Measurements from ENCODE around the gene SERPINB13. TPM values are rescaled to one million over a fixed set of nuclear protein-coding genes. Genes with fewer than 3 reads are reported as not detected.

The SERPINB13 gene
- polyA plus RNA-seq, 1 donor from 2014 or later, result not detected

GRCh38 chr18:63564561-63564960 is 22.6 kb upstream of the SERPINB13 start:
- Histone ChIP-seq H3K9me2 (ENCODE audit: insufficient read depth, low read length) (no peaks in the 10 kb centered on the region), H3K4me2 (ENCODE audit: low read length) (no peak overlapping the region), H3K36me3 (ENCODE audit: insufficient read depth, low read length) (no peaks in the 10 kb centered on the region), H3K27me3 (ENCODE audit: insufficient read depth, low read depth, low read length) (no peaks in the 10 kb centered on the region), H3K27ac (ENCODE audit: low read length) (no peak overlapping the region), H3K9me3 (ENCODE audit: low read length) (no peaks in the 10 kb centered on the region), H4K20me1 (ENCODE audit: insufficient read depth) (no peaks in the 10 kb centered on the region), H3K4me3 (ENCODE audit: low read length) (no peak overlapping the region), H3F3A (ENCODE audit: insufficient read depth, low read length, poor library complexity, severe bottlenecking) (no peaks in the 10 kb centered on the region), H2AFZ (ENCODE audit: low read depth, low read length) (no peak overlapping the region), H3K9ac (ENCODE audit: low read length) (no peak overlapping the region), H3K79me2 (replicated peaks; ENCODE audit: insufficient read depth, low read length) (no peaks in the 10 kb centered on the region)
- TF ChIP-seq EZH2 (IDR thresholded peaks at IDR 0.05; ENCODE audit: borderline replicate concordance, insufficient read depth, low read length, poor library complexity, severe bottlenecking) (no peak), RAD21 (conservative IDR thresholded peaks at IDR 0.05) (no peak), REST (IDR thresholded peaks at IDR 0.05; ENCODE audit: borderline replicate concordance) (no peak), CTCF (IDR thresholded peaks at IDR 0.05; ENCODE audit: poor library complexity, severe bottlenecking) (no peak), MXI1 (conservative IDR thresholded peaks at IDR 0.05; ENCODE audit: poor library complexity, severe bottlenecking) (no peak), EP300 (conservative IDR thresholded peaks at IDR 0.05; ENCODE audit: poor library complexity, severe bottlenecking) (no peak), TAF1 (IDR thresholded peaks at IDR 0.05; ENCODE audit: low read depth) (no peak), SMC3 (conservative IDR thresholded peaks at IDR 0.05; ENCODE audit: poor library complexity) (no peak), POLR2AphosphoS5 (IDR thresholded peaks at IDR 0.05) (no peak)

- H3K9ac ChIP-seq (ENCODE audit: low read length), result no peak overlapping the region
- H3K27ac ChIP-seq (ENCODE audit: low read length), result no peak overlapping the region
- no peaks in the 10 kb centered on the region for H3K9me3 ChIP-seq (ENCODE audit: low read length)
- H3K36me3 ChIP-seq (ENCODE audit: insufficient read depth, low read length), result no peaks in the 10 kb centered on the region
- H2AFZ ChIP-seq (ENCODE audit: low read depth, low read length), result no peak overlapping the region
- no peaks in the 10 kb centered on the region for H3K9me2 ChIP-seq (ENCODE audit: insufficient read depth, low read length)
- no peaks in the 10 kb centered on the region for H4K20me1 ChIP-seq (ENCODE audit: insufficient read depth)
- no peaks in the 10 kb centered on the region for H3F3A ChIP-seq (ENCODE audit: insufficient read depth, low read length, poor library complexity, severe bottlenecking)
- no peaks in the 10 kb centered on the region for H3K27me3 ChIP-seq (ENCODE audit: insufficient read depth, low read depth, low read length)
- H3K79me2 ChIP-seq (replicated peaks; ENCODE audit: insufficient read depth, low read length), result no peaks in the 10 kb centered on the region
- TF ChIP-seq POLR2AphosphoS5 (IDR thresholded peaks at IDR 0.05) (no peak), RAD21 (conservative IDR thresholded peaks at IDR 0.05) (no peak), CTCF (IDR thresholded peaks at IDR 0.05; ENCODE audit: poor library complexity, severe bottlenecking) (no peak), EP300 (conservative IDR thresholded peaks at IDR 0.05; ENCODE audit: poor library complexity, severe bottlenecking) (no peak), SMC3 (conservative IDR thresholded peaks at IDR 0.05; ENCODE audit: poor library complexity) (no peak), EZH2 (IDR thresholded peaks at IDR 0.05; ENCODE audit: borderline replicate concordance, insufficient read depth, low read length, poor library complexity, severe bottlenecking) (no peak)
- H3K4me2 ChIP-seq (ENCODE audit: low read length), result no peak overlapping the region
- no peak overlapping the region for H3K4me3 ChIP-seq (ENCODE audit: low read length)
Measured at GRCh38 chr18:63567276-63567675, 19.9 kb upstream of the SERPINB13 start.
